HG03025 (cell line): ENCODE results near the gene TTC38.
"Not testable (repeated sequence)": the region's sequence is repeated elsewhere in the genome, so short reads cannot be mapped to it uniquely, and the experiment has no call there.

Source experiments
- ATAC-seq: cut with Tn5 transposase; IDR thresholded peaks from one replicate; pipeline ENCODE4 v1.9.1; 2021; ENCODE audit warnings: mild to moderate bottlenecking, moderate library complexity; ENCODE audit not compliant: unreplicated experiment, low FRiP score

TTC38 gene

DNA sequence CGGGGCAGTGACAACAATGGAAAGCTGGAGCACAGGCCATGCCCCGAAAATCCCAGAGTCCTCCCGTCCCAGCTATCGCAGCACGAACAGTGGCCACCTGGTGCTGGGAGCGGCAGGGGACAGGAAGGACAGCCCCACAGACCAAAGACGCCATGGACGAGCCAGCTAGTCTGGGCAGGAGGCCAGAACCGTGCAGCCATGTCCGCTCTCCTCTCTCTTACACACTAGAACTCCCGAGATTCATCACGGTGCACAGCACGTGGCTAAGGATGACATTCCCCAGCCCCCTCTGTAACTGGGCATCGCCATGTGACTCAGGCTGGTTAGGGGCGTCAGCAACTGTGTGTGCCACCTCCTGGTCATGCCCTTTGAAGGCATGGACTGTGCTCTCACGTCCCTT lies 22.3 kb upstream of the TTC38 start:
- no peak for ATAC-seq

DNA sequence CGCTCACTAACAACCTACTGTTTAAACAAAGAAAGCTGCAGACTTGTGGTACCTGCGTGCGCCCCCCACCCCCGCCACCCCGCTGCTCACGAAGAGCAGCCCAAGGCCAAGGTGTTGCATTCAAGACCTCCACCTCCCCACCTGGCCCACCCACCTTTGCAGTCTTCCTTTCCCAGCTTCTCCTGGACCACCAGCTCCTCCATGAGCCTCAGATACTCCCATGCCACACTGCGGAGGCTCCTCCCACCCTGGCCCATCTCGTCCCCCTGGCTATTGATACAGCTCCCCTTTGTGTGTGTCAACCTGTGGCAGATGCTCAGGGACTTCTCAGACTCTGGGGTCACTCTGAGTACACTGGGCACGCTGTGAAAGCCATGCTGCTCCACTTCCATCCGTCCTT lies 21.6 kb upstream of the TTC38 start:
- ATAC-seq: no peak

- ATAC-seq: no peak
Measured at GRCh38 chr22:46247443-46247975, 20.3 kb upstream of the TTC38 start.

- ATAC-seq: peak; percentile 67
Measured at GRCh38 chr22:46250035-46250782, 17.6 kb upstream of the TTC38 start, which contains the start of gene CDPF1. TSS of gene CDPF1 (minus strand) at chr22:46250293. CDS start at chr22:46248284, 2,009 bp downstream.

DNA sequence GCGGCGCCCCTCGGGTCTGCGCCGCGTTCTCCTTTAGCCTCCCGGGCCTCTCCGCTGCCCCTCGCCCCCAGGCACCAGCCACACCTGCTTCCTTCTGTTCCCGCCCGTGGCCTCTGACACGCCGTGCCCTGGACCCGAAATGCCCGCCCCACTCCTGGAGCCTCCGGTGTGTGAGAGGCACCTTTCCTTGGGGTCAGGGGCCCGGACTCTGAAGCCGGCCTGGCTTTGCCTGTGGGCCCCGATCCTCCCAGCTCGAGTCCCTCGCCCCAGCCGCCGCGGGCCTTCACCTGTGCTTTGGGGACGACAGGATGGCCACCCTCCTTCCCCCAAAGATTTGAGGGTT lies 17.1 kb upstream of the TTC38 start:
- ATAC-seq: peak; percentile 23

GRCh38 chr22:46251266-46251665 lies 16.5 kb upstream of the TTC38 start:
- ATAC-seq: no peak

DNA sequence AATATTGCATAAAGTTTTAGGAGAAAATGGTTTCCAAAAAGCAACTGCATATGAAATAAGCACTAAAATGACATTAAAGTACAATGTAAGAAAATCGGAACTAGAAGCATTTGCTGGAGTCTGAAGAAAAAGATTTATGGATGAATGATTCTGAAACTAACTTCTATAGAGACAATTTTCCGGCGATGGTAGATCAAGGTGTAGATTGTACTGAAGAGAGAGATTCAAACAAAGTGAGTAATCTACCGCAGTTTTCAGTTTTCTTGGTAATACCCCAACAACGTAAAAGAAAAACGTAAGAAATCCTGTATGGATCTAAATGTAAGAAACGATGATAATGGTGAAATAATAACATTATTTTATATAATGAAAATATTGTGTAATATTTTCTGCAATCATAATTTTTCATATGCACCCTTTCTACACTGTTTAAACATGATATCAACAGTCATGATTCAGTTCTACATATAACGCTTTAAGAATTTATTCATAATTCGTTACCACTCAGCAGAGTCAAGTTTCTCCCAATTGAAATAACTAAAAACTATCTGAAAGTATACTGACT lies 15.9 kb upstream of the TTC38 start:
- no peak for ATAC-seq

GRCh38 chr22:46256358-46256958 lies 11.3 kb upstream of the TTC38 start:
- no peak for ATAC-seq

- no peak for ATAC-seq
Measured at GRCh38 chr22:46259374-46259773, 8.4 kb upstream of the TTC38 start.

DNA sequence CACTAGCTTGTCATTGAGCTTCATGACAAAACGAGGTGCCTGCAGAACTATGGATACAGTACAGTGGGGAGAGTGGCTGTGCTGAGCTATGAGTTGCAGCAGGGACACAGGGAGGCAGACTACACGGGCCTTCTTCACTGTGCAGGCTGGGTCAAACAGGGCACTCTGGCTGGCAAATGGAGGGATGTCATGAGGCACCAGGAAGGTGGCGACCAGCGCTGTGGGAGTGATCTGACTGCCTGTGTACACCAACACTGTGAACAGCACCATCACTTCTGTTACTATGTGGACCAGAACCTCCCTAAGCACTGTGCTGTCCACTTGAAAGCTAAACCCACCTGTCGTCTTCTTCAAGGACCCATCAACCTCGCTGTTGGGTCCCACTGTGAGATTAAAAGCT lies 7.8 kb upstream of the TTC38 start:
- ATAC-seq: no peak

GRCh38 chr22:46262449-46263215 lies 5.2 kb upstream of the TTC38 start:
- no peak for ATAC-seq

- ATAC-seq: no peak
Measured at GRCh38 chr22:46263216-46263590, 4.6 kb upstream of the TTC38 start, which contains the start of gene PKDREJ. TSS of gene PKDREJ (minus strand) at chr22:46263343. CDS start at chr22:46263322, 21 bp downstream.

DNA sequence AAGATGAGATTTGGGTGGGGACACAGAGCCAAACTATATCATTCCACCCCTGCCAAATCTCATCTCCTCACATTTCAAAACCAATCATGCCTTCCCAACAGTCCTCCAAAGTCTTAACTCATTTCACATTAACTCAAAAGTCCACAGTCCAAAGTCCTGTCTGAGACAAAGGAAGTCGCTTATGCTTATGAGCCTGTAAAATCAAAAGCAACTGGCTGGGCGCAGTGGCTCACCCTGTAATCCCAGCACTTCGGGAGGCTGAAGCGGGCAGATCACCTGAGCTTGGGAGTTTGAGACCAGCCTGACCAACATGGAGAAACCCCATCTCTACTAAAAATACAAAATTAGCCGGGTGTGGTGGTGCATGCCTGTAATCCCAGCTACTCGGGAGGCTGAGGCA lies 3.3 kb upstream of the TTC38 start:
- not testable (repeated sequence) for ATAC-seq

DNA sequence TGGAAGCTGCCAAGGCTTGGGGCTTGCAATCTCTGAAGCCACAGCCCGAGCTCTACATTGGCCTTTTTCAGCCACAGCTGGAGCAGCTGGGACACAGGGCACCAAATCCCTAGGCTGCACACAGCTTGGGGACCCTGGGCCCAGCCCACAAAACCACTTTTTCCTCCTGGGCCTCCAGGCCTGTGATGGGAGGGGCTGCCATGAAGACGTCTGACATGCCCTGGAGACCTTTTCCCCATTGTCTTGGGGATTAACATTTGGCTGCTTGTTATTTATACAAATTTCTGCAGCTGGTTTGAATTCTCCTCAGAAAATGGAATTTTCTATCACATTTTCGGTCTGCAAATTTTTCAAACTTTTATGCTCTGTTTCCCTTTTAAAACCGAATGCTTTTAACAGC lies 2.2 kb upstream of the TTC38 start:
- not testable (repeated sequence) for ATAC-seq

DNA sequence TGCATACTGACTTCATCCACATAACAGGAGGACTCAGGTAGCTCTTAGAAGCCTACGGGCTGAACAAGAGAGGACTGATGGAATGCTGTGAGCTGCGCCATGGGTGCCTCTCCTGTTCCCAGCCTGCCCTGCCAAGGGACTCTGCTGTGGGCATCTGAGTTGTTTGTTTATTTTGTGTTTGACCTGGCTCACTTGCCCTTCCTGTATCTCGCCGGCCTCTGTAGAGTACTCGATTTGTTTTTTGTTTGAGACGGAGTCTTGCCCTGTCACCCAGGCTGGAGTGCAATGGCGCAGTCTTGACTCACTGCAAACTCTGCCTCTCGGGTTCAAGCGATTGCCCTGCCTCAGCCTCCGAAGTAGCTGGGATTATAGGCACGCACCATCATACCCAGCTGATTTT lies 1.8 kb downstream of the TTC38 start:
- no peak for ATAC-seq

GRCh38 chr22:46272196-46272595 lies 4.4 kb downstream of the TTC38 start:
- ATAC-seq: no peak

- ATAC-seq: no peak
Measured at GRCh38 chr22:46272762-46273431, 5.1 kb downstream of the TTC38 start.

- no peak for ATAC-seq
Measured at GRCh38 chr22:46273432-46274148, 5.8 kb downstream of the TTC38 start.

GRCh38 chr22:46274381-46274780 lies 6.6 kb downstream of the TTC38 start:
- ATAC-seq: no peak
